GM21360 (cell line): Measurements from ENCODE around the gene IGSF23.
A peak's percentile ranks its signal among the peaks of the same experiment; 100 is the strongest.

ENCODE experiments used
- ATAC-seq: cut with Tn5 transposase; IDR thresholded peaks from one replicate; pipeline ENCODE4 v1.9.1; 2021; ENCODE audit warnings: mild to moderate bottlenecking, moderate library complexity; ENCODE audit not compliant: unreplicated experiment

The IGSF23 gene

GRCh38 chr19:44636439-44637389, 23.4 kb downstream of the IGSF23 start:
- no peak for ATAC-seq

- ATAC-seq: no peak
These were observed 24.0 kb downstream of the IGSF23 start for GRCh38 chr19:44637390-44637764.

GRCh38 chr19:44640518-44640917, 27.2 kb downstream of the IGSF23 start:
- ATAC-seq: no peak

- ATAC-seq: no peak
These were observed 28.3 kb downstream of the IGSF23 start for GRCh38 chr19:44641501-44642265.

GRCh38 chr19:44642377-44642776, 29.0 kb downstream of the IGSF23 start:
- ATAC-seq: no peak

GRCh38 chr19:44643605-44644401, 30.4 kb downstream of the IGSF23 start, which contains the start of gene PVR:
TSS of gene PVR (plus strand) at chr19:44643910. CDS start at chr19:44644097, 187 bp downstream.
- no peak for ATAC-seq

- no peak for ATAC-seq
These were observed 31.1 kb downstream of the IGSF23 start for GRCh38 chr19:44644402-44645016.

GRCh38 chr19:44645407-44646048, 32.2 kb downstream of the IGSF23 start:
- ATAC-seq: no peak

- no peak for ATAC-seq
These were observed 32.7 kb downstream of the IGSF23 start for GRCh38 chr19:44646049-44646416.

GRCh38 chr19:44647144-44647543, 33.8 kb downstream of the IGSF23 start:
- no peak for ATAC-seq

GRCh38 chr19:44648631-44649251, 35.4 kb downstream of the IGSF23 start:
- no peak for ATAC-seq

GRCh38 chr19:44649578-44650145, 36.3 kb downstream of the IGSF23 start:
- no peak for ATAC-seq

GRCh38 chr19:44653343-44653742, 40.0 kb downstream of the IGSF23 start:
- no peak for ATAC-seq

- peak; percentile 84 for ATAC-seq
These were observed 40.8 kb downstream of the IGSF23 start for GRCh38 chr19:44653977-44654774.

- ATAC-seq: no peak
These were observed 44.0 kb downstream of the IGSF23 start for GRCh38 chr19:44657211-44657921.

- no peak for ATAC-seq
These were observed 44.8 kb downstream of the IGSF23 start for GRCh38 chr19:44658069-44658733.

- ATAC-seq: no peak
These were observed 46.7 kb downstream of the IGSF23 start for GRCh38 chr19:44660081-44660480.
